Measurements from ENCODE around the gene CFAP46.

DNA sequence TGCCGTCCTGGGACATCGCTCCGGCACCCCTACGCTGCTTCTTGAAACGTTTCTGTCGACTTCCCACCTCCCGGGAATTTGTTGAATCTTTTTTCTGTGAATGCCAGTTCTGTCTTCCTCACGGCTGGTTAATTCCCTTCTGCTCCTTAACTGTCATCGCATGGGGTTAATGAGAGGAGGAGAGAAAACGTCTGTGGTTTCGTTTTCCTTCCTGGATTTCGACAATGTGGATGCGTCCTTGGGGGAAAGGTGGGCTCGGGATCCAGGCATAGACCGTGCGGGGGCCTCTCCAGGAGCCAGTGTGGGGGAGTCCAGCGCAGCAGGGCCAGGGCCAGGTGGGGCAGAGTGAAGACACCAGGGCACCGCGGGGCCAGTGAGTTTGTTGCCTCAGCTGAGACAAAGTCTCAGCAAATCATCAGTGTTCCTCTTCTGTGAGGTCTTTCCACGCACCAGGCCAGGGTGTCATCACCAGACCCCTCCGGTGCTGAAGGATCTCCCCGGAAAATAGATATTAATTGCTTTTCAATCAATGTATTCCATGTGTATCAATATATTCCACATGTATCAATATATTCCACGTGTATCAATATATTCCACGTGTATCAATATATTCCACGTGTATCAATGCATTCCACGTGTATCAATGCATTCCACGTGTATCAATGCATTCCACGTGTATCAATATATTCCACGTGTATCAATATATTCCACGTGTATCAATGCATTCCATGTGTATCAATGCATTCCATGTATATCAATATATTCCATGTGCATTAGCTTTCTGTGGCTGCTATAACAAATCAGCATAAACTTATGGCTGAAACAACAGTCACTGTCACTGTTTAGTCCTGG, 33.7 kb upstream of the CFAP46 start:
- TF ChIP-seq CTCF (IDR thresholded peaks at IDR 0.05) (no peak), POLR2AphosphoS5 (IDR thresholded peaks at IDR 0.05; ENCODE audit: low read depth, low read length) (no peak), CHD2 (IDR thresholded peaks at IDR 0.05; ENCODE audit: low read length, partially characterized antibody) (no peak), RFX5 (IDR thresholded peaks at IDR 0.05; ENCODE audit: low read length) (no peak), SMC3 (IDR thresholded peaks at IDR 0.05; ENCODE audit: low read depth, low read length) (no peak)
